BE2C (cell line): ENCODE data around the gene RIF1.

Source experiments
- DNase-seq: peaks from one replicate; pipeline ENCODE4 v3.0.0-alpha.2; 2020
- H3K27me3 ChIP-seq: fragments of 250-450 bp; sonication (Bioruptor Pico); 2 replicates; pipeline ENCODE4 v1.5.1; 2020; ENCODE audit warnings: mild to moderate bottlenecking
- H3K36me3 ChIP-seq: fragments of 250-450 bp; sonication (Bioruptor Pico); 2 replicates; pipeline ENCODE4 v1.5.1; 2020; ENCODE audit warnings: mild to moderate bottlenecking
- H3K4me1 ChIP-seq: fragments of 250-450 bp; sonication (Bioruptor Pico); 2 replicates; pipeline ENCODE4 v1.5.1; 2020
- H3K4me3 ChIP-seq: 2 replicates; pipeline ENCODE4 v1.5.1; 2011; ENCODE audit warnings: low read depth, low read length
- H3K9me3 ChIP-seq: fragments of 250-450 bp; sonication (Bioruptor Pico); 2 replicates; pipeline ENCODE4 v1.5.1; 2020
- CTCF ChIP-seq: IDR thresholded peaks from 2 replicates; pipeline ENCODE4 v1.5.1; 2012; ENCODE audit warnings: mild to moderate bottlenecking, low read depth, low read length

RIF1 gene

GRCh38 chr2:151506170-151506569 lies 96.5 kb downstream of the RIF1 start:
- DNase-seq, result no peak
- no peak for TF ChIP-seq CTCF
- H3K4me3 ChIP-seq, result no peak overlapping the region
- no peaks in the 10 kb centered on the region for H3K27me3 ChIP-seq
- H3K36me3 ChIP-seq, result no peaks in the 10 kb centered on the region
- H3K4me1 ChIP-seq, result no peaks in the 10 kb centered on the region
- no peaks in the 10 kb centered on the region for H3K9me3 ChIP-seq

- H3K4me3 ChIP-seq, result no peak overlapping the region
- no peaks in the 10 kb centered on the region for H3K27me3 ChIP-seq
- no peaks in the 10 kb centered on the region for H3K4me1 ChIP-seq
- H3K36me3 ChIP-seq, result no peaks in the 10 kb centered on the region
- no peak for DNase-seq
- TF ChIP-seq CTCF, result no peak
- H3K9me3 ChIP-seq, result no peaks in the 10 kb centered on the region
These were observed 98.8 kb downstream of the RIF1 start for GRCh38 chr2:151508519-151508918.

GRCh38 chr2:151518802-151519201 lies 109.1 kb downstream of the RIF1 start:
- Histone ChIP-seq H3K9me3 (no peaks in the 10 kb centered on the region), H3K4me3 (no peak overlapping the region), H3K4me1 (no peaks in the 10 kb centered on the region), H3K27me3 (no peaks in the 10 kb centered on the region), H3K36me3 (no peaks in the 10 kb centered on the region)
- DNase-seq, result no peak
- TF ChIP-seq CTCF, result no peak

- DNase-seq, result no peak
- Histone ChIP-seq H3K4me3 (no peak overlapping the region), H3K27me3 (no peaks in the 10 kb centered on the region), H3K9me3 (no peaks in the 10 kb centered on the region), H3K36me3 (no peaks in the 10 kb centered on the region), H3K4me1 (no peaks in the 10 kb centered on the region)
- TF ChIP-seq CTCF, result no peak
These were observed 111.3 kb downstream of the RIF1 start for GRCh38 chr2:151520976-151521375.

- TF ChIP-seq CTCF, result no peak
- DNase-seq, result no peak
- Histone ChIP-seq H3K4me3 (no peak overlapping the region), H3K9me3 (no peaks in the 10 kb centered on the region), H3K27me3 (no peaks in the 10 kb centered on the region), H3K4me1 (no peaks in the 10 kb centered on the region), H3K36me3 (no peaks in the 10 kb centered on the region)
These were observed 112.9 kb downstream of the RIF1 start for GRCh38 chr2:151522556-151522955.

- no peaks in the 10 kb centered on the region for H3K4me1 ChIP-seq
These were observed 114.1 kb downstream of the RIF1 start for GRCh38 chr2:151523850-151524249.

More at GRCh38 chr2:151523850-151524249, 114.1 kb downstream of the RIF1 start:
- no peak for TF ChIP-seq CTCF
- no peaks in the 10 kb centered on the region for H3K9me3 ChIP-seq
- no peaks in the 10 kb centered on the region for H3K27me3 ChIP-seq
- H3K36me3 ChIP-seq, result no peaks in the 10 kb centered on the region
- no peak overlapping the region for H3K4me3 ChIP-seq
- DNase-seq, result no peak
